Activated naive CD4-positive, alpha-beta T cell (primary cell): Measurements from ENCODE around the gene FCGR2B.
"Not testable (repeated sequence)": the region's sequence is repeated elsewhere in the genome, so short reads cannot be mapped to it uniquely, and the experiment has no call there.

Experiments
- DNase-seq, 4 experiments: peaks; one replicate each; lab custom pipeline; 2025; lab: John Stamatoyannopoulos, UW

Gene FCGR2B

DNA sequence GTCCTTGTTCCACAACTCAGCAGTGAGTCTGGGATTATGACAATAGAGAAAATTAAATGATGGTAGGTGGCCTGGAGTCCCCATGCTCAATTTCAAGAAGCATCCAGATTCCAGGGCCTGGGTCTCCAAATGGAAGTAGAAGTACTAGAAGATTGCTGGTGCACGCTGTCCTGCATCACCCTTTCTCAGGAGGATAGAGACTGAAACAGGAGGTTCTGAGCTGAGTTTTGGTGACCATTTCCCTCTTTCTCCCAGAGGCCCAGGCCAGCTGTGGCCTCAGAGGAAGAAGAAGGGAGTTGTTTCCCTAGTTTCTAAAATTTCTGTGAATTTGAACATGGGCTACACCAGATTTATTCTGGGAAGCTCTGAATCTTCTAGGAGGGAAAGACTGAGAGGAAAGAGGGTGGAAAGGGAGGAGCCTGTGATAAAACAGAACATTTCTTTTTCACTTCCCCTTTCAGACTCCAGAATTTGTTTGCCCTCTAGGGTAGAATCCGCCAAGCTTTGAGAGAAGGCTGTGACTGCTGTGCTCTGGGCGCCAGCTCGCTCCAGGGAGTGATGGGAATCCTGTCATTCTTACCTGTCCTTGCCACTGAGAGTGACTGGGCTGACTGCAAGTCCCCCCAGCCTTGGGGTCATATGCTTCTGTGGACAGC is at the start of gene FCGR2B:
TSS of gene FCGR2B (plus strand) at position 460 of the 656 bp plus-strand sequence. CDS start at position 559, 99 bp downstream.
- not testable (repeated sequence) for DNase-seq

DNA sequence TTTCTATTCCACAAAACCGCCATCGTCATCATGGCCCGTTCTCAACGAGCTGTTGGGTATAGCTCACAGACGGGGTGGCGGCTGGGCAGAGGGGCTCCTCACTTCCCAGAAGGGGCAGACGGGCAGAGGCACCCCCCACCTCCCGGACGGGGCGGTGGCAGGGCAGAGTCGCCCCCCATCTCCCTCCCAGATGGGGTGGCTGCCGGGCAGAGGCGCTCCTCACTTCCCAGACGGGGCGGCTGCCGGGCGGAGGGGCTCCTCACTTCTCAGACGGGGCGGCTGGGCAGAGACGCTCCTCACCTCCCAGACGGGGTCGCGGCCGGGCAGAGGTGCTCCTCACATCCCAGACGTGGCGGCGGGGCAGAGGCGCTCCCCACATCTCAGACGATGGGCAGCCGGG is 46.5 kb upstream of the FCGR2B start:
- not testable (repeated sequence) for DNase-seq

DNA sequence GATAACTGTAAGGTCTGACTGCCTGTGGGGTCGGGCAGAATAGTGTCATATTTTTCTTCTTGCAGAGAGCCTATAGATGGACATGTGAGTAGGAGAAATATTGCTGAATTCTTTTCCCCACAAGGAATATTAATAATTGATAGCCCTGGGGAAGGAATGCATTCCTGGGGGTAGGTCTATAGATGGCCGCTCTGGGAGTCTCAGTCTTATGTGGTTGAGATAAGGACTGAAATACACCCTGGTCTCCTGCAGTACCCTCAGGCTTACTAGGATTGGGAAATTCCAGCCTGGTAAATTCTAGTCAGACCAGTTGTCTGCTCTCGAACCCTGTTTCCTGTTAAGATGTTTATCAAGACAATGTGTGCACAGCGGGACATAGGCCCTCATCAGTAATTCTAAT is 44.4 kb upstream of the FCGR2B start:
- DNase-seq: not testable (repeated sequence)

DNA sequence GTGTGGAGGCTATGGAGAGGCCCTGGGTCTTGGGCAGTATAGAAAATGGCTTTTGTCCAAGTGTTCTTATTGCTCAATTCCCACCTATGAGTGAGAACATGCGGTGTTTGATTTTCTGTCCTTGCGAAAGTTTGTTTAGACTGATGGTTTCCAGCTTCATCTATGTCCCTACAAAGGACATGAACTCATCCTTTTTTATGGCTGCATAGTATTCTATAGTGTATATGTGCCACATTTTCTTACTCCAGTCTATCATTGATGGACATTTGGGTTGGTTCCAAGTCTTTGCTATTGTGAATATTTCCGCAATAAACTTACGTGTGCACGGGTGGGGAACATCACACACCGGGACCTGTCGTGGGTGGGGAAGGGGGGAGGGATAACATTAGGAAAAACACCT is 42.5 kb upstream of the FCGR2B start:
- not testable (repeated sequence) for DNase-seq

DNA sequence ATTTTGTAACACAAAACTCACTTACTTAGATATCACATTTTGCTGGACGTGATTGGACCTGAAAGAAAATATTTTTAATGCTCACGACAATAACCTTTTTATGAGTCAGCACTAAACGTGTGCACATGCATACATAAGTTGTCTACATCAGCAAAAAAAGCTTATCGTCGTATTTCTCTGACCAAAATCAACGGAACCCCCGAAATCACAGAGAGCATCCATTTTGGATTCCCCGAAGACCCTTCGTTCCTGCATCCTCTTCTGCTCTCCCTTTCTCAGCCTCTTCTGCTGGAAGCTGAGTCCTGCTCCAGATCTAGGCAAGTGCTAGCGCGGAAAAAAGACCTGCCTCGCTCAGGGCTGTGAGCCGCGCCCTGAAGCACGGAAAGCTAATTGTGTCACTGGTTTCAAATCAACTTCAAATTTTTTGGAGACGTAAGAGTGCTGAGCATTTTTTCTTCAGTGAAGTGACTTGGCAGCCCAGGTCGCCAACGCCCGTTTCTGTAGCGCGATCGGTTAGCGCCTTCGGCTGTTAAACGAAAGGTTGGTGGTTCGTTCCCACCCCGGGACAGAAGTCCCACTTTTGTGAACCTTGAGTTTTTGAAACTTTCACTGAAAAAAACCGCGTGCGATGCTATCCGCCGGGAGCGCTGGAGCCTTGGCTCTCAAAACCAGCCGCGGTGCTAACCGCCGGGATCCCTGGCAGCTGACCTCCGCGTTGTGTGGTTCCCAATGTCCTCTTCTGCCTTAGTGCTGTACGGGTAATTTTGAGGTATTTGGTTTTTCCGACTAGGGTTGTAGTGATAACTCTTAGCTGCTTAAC is 41.6 kb upstream of the FCGR2B start:
- peak; percentile 35 to 83 (median 56) for DNase-seq

DNA sequence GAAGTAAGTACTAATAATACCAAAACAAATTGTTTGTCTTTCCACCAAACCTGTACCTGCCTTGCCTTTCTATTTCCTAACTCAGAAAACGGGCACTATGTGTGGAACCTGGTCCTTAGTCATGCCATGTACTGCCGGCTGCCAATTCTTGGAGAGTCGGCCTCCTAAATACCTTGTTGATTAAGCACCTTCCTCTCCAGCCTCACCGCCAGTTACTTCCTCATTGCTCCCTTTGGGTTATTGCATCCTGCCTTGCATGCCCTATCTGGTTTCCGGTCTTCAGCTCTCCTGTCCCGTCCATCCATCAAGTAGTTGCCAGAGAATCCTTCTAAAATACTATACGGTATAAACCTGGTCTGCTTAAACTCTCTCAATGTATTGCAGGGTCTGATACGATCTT is 40.9 kb upstream of the FCGR2B start:
- DNase-seq: not testable (repeated sequence)

DNA sequence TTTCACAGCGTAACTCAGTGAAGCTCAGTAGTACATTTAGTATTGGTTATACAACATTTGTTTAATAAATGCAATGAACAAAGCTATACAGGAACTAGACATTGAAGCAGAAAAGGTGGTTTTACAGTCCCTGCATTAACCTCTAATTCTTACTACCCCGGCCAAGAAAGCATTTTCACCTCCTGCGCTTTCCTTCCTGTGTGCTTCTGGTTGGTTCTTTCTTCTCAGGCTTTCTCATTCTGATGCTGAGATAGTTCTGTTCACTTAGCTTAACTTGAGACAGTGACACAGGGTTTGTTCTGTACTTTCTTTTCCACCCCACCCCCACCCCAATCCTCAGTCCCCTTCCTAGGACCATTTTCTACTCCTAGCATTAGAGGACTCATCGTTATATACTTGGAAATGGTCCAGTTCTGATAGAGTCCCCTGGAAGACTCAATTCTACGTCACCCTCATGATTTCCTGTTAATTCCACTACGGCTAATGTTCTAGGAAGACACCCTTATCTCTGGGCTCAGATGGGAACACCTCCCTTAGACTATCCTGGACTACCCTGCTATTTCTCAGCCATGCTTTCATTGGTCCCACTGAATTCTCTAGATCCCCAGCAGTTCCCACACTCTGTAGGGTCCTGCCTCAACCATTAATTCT is 39.4 kb upstream of the FCGR2B start:
- DNase-seq: not testable (repeated sequence)

DNA sequence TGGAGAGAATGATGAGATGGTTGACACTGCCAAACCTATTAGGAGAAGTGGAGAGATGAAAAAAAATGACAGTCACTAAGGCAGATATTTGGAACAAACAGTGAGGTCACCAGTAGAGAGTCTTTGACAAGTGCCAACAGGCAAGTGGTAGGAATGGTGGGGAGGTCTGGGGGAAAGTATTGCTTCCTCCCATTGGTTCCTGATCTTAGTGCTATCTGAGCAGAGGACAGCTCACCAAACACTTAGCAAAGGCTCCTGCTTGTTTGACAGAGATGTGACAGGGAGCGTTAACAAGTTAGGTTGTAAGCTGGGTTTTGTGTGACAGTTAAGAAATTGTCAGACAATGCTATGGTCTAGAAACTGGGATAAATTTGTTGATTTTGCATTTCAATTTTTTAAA is 38.3 kb upstream of the FCGR2B start:
- DNase-seq: not testable (repeated sequence)

DNA sequence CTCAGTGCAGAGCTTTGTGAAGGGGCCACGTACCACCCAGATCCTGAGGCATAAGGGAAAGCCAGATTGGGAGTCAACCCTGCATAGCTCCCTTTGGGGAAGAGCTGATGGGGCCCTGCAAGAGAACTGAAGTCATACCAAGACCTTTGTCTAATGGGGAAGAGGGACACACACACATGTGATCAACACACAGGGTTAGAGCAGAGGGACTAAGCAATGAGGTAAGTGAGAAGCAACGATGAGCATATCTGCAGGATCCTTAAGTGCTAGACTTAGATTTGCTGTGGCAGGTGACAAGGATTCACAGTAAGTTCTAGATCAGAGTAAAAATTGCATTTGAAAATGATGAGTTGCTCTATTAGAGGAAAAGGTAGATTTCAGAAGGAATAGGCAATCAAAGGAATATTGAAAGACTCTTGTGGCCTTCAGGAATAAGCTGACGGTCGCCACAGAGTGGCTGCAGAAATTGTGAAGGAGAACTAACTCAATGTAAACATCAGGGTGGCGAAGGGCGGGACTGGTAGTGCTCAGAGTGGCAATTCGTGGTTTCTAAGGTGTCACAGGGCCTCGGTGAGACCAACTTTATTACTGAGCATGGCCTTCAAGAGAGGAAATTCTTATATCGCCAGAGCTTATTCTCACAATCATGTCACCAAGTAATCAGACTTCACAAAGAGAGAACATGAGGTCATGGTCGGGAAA is 36.3 kb upstream of the FCGR2B start:
- not testable (repeated sequence) for DNase-seq

DNA sequence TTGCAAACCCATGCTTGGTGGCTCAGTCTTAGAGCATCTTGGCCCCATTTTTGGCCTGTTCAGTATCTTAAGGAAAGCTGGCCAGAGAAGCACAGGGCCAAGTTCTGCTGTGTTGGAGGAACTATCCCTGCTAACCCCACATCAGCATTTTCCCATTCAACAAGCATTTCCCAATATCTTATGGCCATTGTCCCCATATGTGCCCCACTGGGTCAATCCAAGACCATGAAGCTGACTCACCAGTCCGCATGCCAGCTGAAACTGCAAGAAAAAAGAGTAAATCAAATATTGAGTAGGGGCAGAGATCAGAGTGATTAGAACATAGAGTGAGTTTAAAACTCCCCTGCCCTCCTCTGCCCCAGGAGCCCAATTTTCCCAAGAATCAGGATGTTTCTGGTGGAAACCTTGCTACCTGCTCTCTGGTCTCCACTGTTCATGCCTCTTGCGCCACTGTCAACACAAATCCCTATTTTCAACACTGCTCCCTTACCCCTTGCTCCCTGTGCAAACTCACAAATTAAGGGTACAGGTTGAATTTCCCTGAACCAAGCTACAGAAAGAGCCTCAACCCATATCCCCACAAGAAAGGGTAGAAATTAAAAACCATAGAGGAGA is 32.7 kb upstream of the FCGR2B start:
- not testable (repeated sequence) for DNase-seq

DNA sequence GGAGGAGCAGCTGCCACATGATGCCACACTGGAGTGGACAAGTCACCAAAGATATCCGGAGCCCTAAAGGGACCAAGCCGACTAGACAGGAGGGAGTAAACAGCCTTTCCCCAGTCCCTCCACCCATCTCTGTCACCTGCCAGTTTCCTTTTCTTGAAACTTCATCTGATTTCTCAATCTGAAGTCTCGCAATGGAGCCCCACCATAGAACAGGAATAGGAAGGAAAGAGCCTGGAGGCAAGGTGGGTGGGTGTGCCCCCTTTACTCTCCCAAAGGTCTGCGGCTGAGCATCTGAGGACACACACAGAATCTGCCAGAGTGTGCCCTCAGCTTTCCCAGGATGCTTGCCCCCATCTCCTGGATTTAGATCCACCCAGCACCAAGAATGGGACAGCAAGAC is 31.9 kb upstream of the FCGR2B start, which contains the start of gene FCGR3B:
TSS of gene FCGR3B (minus strand) at position 101 of the 400 bp plus-strand sequence. CDS start at position 19, 82 bp downstream.
- no peak for DNase-seq

DNA sequence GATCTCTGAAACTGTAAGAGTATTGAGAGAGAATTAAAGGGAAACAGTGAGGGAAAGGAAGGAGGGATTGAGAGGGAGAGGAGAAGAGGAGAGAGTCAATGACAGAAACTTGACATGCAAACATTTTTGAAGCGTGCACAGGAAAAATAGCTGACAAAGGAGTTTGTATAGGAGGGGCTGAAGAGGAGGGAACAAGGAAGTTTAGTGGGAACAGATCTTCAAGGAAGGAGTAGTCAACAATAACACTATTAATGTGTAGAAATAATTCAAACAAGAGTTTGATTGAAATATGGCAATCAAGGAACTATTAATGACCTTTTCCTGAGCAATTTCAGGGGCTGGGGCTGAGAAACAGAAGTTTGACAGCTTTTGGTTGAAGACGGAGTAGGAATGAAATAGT is 27.9 kb upstream of the FCGR2B start:
- DNase-seq: not testable (repeated sequence)

DNA sequence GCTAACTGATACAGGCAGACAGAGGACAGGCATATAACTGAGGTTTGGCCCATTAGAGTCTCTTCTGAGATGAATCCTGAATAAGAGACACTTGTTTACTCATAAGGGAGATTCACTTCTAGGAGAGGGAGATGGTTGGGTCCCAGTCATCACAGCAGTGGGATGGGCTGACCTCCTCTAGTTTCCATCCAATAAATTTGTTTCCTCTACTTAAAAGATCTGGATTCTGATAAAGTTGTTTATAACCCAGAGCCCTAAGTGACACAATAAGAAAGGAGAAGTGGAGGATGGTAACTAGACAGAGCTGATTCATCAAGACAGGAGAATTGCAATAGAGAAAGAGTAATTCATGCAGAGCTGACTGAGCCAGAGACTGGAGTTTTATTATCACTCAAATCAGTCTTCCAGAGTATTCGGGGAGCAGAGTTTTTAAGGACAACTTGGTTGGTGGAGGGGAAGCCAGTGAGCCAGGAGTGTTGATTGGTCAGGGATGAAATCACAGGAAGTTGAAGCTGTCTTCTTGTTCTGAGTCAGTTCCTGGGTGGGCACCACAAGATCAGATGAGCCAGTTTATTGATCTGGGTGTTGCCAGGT is 26.7 kb upstream of the FCGR2B start:
- not testable (repeated sequence) for DNase-seq

DNA sequence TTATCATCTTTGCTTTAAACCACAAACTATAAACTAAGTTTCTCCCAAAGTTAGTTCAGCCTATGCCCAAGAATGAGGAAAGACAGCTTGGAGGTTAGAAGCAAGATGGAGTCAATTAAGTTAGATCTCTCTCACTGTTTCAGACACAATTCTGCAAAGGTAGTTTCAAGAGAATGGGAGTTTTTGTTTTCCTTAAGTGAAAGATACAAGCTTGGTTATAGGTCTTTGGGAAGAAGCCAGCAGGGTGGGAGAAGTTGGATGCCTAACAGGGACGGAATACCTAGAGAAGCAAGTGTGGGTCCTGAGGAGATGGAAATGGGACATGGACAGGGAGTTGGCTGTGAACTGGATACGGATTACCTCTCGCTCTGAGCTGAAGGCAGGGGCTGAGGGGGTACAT is 26.0 kb upstream of the FCGR2B start:
- DNase-seq: not testable (repeated sequence)

DNA sequence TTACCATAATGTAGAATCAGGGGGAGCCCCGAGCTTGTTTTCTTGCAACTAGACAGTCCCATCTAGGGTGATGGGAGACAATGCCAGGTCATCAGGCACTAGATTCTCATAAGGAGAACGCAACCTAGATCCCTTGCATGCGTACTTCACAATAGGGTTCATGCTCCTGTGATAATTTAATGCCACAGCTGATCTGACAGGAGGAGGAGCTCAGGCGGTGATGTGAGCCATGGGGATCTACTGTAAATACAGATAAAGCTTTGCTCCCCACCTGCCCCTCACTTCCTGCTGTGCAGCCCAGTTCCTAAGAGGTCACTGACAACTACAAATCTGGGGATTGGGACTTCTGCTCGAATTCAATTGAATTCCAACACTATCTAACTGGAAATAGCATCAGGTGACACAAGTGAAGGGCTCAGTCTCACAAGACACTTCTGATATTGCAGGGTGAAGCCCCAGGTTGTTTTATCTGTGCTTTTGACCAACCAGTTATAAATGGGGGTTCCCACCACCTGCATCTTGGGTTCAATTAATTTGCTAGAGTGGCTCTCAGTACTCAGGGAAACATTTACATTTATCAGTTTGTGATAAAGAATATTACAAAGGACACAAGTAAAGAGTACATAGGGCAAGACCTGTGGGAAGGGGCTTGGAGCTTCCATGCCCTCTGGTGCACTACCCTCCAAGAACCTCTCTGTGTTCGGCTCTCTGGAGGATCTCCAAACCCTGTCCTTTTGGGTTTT is 24.5 kb upstream of the FCGR2B start:
- not testable (repeated sequence) for DNase-seq

DNA sequence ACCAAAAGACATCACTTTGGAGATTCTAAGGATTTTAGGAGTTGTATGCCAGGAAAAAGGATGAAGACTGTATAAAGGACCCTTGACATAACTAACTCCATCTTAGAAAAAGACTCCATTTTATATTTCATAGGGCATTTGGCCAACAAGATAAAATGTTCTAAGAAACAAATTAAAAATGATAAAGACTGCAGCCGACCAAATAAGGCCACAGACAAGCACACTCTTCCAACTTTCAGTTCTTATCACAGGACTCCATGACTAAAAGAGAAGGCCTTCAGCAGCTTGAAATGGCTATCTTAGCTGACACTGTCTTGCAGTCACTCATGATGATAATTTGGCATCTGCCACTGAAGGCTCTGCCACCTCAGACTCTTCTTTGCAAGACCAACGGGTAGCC is 23.7 kb upstream of the FCGR2B start:
- DNase-seq: not testable (repeated sequence)

DNA sequence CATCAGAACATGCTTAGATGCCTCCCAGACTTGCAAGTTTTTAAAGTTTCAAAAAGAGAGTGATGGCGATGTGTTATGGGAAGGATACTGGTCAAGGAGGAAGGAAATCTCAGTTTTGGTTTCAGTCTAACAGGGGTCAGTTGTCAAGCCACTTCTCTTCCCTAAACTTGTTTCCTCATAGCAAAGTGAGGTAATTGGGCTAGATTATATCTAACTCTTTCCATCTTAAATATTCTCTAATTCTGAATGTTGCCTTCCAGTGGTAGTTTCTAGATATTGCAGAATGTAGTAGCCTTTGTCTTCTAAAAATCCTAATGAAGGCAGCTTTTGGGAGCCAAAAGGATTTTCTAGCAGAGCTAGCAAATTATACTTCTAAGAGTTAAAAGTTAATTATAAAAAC is 20.2 kb upstream of the FCGR2B start:
- DNase-seq: not testable (repeated sequence)

DNA sequence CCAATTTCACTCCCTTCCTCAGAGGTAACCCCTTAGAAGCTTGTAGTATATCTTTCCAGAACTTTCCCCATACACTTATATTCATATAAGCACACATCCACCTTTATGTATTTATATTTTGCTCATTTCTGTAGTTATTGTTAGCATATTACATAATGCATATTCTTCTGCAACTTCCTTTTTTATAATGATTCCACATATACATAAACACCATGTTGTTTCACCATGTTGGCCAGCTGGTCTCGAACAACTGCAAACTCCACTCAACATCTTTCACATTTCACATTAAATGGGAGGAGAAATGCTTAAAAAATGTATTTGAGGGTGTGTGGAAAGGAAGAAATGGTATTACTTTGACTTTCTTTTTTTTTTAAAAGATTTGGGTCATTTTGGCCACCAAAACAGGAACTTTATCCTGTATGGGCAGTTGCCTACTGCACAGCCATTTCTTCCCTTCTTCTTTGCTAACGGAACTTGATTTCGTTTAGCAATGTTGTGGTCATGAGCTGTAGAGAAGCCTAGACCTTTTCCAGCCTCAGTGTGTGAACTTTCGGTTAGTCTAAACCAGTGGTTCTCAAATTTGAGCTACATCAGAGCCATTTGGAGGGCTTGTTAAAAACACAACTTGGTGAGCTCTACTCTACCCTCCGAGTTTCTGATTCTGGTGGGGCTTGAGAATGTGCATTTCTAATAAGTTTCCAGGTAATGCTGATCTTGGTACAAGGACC is 19.3 kb upstream of the FCGR2B start:
- not testable (repeated sequence) for DNase-seq

DNA sequence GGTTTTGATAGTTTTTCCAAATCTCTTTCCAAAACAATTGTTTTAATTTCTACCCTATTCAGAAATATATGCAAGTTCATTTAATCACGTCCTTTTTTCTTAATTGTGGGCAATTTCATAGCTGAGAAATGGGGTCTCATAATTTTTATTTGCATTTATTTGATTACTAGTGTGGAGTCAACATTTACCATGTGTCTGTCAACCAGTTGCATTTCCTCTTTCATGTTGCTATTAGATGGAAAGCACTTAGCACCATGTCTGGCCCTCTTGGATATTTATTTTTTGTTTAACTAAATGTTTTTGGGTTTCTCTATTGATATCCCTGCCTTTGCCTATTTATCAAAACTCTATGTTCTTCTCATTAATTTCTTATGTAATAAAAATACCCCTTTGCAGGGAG is 18.1 kb upstream of the FCGR2B start:
- DNase-seq: not testable (repeated sequence)
